Globus pallidus (tissue), 1 donor: ENCODE measurements around the gene LRRC7.

Experiments
- DNase-seq: peaks from one replicate; pipeline ENCODE4 v3.0.0-alpha.2; 2015; ENCODE audit warnings: low spot score

LRRC7 gene

DNA sequence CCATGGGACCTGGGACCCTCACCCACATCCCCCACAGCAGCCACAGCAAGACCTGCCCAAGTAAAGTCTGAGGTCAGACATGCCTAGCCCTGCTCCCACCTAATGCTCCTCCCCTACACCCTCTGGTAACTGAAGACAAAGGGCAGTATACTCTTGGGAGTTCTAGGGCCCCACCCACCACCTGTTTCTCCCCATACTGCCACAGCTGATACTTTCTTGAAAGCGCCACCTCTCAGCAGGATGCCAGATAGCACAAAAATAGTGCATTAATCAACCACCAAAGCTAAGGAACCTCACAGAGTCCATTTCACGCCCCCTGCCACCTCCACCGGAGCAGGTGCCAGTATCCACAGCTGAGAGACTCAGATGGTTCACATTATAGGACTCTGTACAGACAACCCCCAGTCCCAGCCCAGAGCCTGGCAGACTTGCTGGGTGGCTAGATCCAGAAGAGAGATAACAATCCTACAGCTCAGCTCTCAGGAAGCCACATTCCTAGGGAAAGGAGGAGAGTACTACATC lies 399.6 kb downstream of the LRRC7 start:
- DNase-seq: no peak

DNA sequence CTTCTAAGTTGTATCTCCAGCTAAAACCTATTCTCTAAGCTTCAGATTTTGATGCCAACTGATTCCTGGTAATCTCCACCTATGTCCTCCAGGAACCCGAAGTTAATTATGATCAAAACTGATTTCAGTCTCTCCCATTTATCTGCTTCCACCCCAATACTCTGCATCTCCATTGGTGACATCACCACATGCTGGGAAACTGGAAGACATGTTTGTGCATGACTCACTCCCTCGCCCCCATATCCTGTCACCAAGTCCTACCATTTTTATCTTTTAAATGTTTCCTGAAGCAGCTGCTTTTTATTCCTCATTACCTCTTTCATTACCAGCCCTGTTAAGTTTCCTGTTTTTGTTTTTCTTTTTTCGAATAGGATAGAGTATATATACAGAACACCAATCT lies 409.2 kb downstream of the LRRC7 start:
- DNase-seq: no peak

DNA sequence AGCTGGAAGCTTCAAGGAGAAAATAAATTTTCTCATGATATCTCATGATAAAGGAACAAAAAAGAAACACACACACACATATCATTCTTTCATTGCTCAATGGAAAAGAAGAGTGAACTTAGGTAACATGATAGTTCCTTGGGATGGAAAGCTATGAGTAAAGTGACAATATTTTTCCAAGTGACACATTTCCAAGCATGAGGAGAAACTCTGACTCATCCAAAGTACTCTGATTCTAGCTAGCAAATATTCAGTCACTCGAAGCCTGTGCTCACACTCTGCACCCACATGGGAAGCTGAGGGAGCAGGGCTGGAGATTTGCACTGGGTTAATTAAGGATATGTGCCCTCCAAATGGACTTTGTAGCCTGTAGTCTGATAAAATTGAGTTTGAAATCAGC lies 415.3 kb downstream of the LRRC7 start:
- no peak for DNase-seq

DNA sequence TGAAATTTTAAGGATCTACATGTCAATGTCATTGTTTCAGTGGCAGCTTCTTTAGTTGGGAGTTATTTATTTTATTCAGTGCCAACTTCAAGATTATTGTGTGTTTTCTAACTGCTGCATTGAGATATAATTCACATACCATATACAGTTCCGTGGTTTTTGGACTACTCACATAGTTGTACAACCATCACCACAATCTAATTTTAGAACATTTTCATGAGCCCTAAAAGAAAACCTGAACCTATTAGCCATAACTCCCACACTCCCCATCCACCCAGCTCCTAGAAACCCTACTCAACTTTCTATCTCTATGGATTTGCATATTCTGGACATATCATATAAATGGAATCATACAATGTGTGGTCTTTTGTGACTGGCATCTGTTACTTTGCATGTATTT lies 417.7 kb downstream of the LRRC7 start:
- no peak for DNase-seq

DNA sequence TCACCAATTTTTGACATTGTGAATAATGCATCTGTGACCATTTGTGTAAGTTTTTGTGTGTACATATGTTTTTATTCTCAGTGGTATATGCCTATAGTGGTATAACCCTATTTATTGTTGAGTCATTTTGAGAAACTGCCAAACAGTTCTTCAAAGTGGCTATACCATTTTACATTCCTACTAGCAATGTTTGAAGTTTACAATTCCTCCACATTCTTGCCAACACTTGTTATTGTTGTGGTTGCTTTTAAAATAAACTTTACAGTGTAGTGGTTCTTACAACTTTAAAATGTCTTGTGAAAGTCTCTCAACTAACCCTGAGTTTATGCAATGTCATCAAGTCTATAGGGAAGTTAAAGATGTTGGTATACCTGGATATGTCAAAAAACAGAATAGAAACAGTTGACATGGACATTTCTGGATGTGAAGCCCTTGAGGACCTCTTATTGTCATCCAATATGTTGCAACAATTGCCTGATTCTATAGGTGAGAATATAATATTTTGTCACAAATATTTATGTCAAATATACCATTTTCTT lies 418.2 kb downstream of the LRRC7 start:
- no peak for DNase-seq

DNA sequence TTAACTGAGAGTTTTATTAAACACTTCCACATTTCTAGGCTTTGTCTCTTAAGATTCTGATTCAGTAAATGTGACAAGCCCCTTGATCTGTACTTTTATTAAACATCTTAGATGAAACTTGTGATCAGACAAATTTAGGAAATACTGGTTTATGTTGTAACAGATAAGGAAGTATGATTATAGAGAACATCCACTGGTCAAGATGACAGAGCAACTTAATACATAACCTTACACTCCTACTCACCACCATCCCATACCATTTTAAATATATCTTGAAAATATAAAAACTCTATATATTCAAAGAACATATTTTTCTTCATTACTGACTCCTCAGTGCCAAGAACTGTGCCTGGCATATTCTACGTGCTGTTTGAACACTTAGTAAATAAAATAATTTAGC lies 420.2 kb downstream of the LRRC7 start:
- DNase-seq: no peak

- DNase-seq: no peak
Observed at GRCh38 chr1:69991644-69992043, 423.9 kb downstream of the LRRC7 start.

- no peak for DNase-seq
Observed at GRCh38 chr1:69992594-69992993, 424.9 kb downstream of the LRRC7 start.

DNA sequence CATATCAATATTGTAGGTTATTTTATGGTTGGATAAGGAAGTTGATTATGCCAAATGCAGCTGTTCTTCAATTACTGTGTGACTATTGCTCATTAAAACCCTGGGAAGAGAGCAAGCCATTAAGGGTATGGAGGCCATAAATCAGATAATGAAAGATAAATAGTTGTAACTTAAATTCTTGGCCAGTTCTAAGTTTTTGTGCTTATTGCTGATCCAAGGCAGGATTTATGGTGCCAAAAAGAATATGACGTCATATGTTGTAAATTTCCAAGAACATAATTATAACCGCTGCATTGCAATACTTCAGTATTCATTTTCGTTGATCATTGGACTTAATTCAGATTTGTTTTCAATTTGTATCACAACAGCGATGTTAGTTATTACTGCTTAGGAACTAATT lies 426.1 kb downstream of the LRRC7 start:
- no peak for DNase-seq

- DNase-seq: no peak
Observed at GRCh38 chr1:69994241-69994640, 426.5 kb downstream of the LRRC7 start.

DNA sequence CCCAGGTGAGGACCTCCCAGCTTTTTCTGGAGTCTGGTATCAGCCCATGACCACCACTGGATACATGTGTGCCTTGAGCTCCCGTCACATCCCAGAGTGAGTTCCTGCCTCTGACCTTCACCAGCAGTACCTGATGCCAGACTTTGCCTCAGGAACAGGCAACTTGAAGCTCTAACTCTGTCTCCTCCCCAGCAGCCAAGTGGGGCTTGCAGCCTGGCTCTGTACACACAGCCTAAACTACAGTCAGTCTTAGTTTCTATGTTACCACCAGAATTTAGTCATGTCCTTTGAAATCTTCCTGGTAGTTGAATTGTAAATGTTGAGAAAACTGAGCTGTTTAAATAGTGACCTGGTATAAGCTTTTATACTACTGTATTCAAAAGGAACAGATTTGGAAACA lies 431.1 kb downstream of the LRRC7 start:
- DNase-seq: no peak

- DNase-seq: no peak
Observed at GRCh38 chr1:70003211-70003908, 435.6 kb downstream of the LRRC7 start.

- DNase-seq: no peak
Observed at GRCh38 chr1:70005386-70006034, 437.8 kb downstream of the LRRC7 start.

DNA sequence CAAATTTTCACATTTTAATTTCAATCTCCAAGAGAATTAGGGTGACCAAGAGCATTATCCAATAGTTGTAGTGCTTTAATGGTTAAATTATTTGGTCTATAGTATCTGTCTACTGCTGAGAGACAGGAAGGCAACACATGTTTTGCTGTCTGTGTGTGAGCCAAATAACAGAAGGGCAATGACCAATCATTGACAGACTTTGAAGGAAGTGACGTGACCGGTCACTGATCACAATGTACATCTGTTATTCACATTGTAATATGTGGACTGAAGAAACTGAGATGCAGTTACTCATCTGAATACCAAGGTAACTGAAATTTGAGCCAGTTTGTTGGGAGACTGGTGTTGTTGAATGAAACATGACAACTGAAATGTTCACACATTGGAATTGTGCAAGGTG lies 440.9 kb downstream of the LRRC7 start:
- no peak for DNase-seq

DNA sequence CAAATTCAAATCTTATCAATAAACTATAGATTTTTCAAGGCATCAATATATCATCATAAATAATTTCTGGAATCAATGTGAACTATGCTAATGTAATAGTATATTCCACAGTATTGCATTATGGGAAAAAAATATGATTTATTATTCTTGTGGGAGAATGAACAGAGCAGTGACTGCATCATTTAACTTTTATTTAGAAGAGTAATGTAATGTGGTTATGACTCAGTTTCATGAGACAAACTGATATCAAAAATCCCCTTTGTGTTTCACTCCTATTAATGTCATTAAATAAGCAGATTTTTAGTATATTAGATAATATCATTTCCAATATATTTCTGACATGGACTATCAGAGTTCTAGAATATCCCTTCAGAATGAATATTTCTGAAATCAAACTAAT lies 450.0 kb downstream of the LRRC7 start:
- no peak for DNase-seq

GRCh38 chr1:70024272-70024671 lies 456.6 kb downstream of the LRRC7 start:
- no peak for DNase-seq

DNA sequence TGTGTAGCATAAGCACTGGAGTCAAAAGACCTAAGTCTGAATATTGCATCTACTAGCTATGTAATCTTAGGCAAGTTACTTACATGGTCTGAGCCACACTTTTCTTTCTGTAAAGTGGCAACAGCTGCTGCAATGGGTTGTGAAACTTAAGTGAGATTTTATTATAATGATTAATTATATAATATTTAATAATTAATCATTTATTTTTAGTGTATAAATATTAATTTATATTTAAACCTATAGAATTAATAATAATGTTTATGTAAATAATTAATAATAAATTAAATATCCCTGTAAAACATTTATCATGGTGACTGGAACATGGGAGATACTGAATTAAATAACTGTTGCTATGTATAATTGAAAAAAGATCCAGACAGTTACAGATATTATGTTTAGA lies 457.3 kb downstream of the LRRC7 start:
- no peak for DNase-seq

DNA sequence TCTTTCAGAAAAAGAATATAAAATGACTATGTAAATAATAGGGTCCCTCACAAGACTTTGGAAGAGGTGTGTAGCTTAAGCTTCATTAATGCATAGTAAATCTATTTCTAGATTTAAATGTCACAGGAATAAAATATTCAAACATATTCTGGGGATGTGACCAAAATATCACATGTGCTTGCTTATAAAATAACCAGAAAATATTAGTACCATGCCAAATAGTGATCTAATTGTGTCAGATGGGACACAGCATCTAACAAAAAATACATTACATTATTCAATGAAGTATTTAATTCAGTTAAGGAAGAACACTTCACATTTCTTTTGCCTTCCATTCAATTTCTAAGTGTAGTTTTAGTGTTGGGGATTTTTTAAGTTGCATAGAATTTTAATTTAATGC lies 458.1 kb downstream of the LRRC7 start:
- DNase-seq: no peak

DNA sequence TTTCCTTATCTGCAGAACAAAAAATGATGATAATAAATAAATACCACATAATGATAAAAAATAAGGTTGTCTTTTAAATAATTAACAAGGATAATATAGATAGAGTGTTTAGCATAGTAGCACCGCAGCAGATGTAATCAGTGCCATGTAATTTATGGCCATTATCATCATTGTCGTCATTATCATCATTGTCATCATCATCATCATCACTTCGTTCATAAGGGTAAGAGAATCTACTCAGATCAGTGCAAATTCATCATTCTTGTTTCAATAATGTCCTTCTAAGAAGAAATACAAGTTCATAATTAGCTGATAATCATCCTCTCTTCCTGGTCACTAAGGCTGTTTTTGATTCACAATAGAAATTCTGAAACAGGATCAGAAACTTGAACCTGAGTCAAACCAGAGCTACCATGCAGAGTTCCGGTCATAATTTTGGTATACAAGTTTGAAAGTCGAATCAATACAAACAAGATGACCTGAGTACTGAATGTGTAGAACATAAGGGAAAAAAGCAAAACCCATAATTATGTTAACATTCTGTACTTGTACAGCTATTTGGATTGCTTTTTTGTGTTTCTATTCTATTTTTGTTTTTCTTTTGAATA lies 465.6 kb downstream of the LRRC7 start:
- DNase-seq: no peak

DNA sequence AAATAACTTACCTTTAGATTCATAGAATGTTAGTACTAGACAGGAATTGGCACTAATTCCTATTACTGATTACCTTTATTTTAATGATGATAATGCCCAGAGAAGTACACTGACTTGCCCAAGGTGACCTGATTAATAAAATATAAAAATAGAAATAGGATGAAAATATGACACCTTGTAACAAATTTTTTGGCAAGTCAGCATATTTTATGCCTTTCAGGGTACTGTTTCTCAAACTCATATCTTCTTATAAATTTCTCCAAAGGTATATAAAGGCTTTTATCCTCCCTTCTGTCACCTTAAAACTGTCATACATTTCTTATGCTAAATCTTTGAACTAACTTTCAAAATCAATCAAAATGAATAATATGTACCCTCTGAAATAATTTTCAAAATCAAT lies 466.2 kb downstream of the LRRC7 start:
- no peak for DNase-seq

DNA sequence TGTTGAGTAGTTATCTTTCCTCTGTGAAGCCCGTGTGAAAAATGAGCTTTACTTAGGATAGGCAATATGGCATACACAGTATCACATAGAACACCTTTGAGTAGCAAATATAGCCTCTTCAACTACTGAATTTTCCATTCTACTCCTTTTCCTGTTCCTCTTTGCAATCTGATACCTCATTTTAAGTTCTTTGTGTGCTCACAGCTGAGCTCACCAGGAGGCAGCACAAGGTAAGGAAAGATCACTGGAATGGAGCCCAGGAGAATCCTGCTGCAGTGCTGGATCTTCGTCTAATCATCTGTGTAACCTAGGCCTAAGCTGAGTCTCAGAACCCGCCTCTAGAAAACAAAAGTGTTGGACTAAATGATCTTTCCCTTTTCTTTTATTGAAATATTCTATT lies 466.7 kb downstream of the LRRC7 start:
- no peak for DNase-seq

DNA sequence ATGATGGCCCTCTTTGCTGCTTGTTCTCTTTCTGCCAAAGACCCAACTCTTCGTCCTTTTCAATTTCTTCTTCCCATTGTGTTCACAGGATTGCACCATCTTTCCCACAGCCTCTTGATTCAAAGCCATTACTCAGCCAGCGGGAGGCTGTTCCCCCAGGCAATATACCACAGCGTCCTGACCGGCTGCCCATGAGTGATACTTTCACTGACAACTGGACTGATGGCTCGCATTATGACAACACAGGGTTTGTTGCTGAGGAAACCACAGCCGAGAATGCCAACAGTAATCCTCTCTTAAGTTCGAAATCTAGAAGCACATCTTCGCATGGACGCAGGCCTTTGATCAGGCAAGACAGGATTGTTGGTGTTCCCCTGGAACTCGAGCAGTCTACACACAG lies 470.3 kb downstream of the LRRC7 start:
- DNase-seq: no peak

DNA sequence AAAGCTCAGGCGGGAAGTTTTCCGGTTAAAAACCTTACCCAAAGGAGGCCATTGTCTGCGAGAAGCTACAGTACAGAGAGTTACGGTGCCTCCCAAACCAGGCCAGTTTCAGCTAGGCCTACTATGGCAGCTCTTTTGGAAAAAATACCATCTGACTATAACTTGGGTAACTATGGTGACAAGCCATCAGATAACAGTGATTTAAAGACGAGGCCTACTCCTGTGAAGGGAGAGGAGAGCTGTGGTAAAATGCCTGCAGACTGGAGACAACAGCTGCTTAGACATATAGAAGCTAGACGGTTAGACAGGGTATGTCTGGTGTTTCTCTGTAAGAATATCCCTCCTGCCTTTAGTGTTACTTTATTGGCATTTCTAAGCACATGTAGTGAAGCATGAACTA lies 471.8 kb downstream of the LRRC7 start:
- DNase-seq: no peak
